Liver (tissue), 9 donors: ENCODE measurements around the gene MPP7. TPM values are rescaled to one million over a fixed set of nuclear protein-coding genes. Genes with fewer than 3 reads are reported as not detected.

Experiments
- DNase-seq: peaks from one replicate; pipeline ENCODE4 v3.0.0-alpha.2; 2017; ENCODE audit warnings: low spot score
- H3K27ac ChIP-seq, 2 donors: one replicate each; pipeline ENCODE4 v1.7.0; 2013; ENCODE audit warnings: inconsistent platforms in 2 of 2, low read length in 2 of 2, control low read depth in 1 of 2, low read depth in 1 of 2, mild to moderate bottlenecking in 1 of 2
- H3K27me3 ChIP-seq, 4 donors: one replicate each; pipeline versions ENCODE4 v1.6.1 to v1.7.0; 2013; ENCODE audit warnings: low read length in 3 of 4, inconsistent platforms in 1 of 4, mild to moderate bottlenecking in 1 of 4, moderate library complexity in 1 of 4; ENCODE audit not compliant: control insufficient read depth in 4 of 4, insufficient read depth in 4 of 4
- H3K36me3 ChIP-seq, 4 donors: one replicate each; pipeline versions ENCODE4 v1.6.1 to v1.7.0; 2013; ENCODE audit warnings: low read length in 3 of 4, mild to moderate bottlenecking in 3 of 4, low read depth in 1 of 4, moderate library complexity in 1 of 4; ENCODE audit not compliant: control insufficient read depth in 4 of 4, insufficient read depth in 3 of 4
- H3K4me1 ChIP-seq, 4 donors: one replicate each; pipeline versions ENCODE4 v1.6.1 to v1.7.0; 2013; ENCODE audit warnings: low read length in 3 of 4, mild to moderate bottlenecking in 3 of 4, moderate library complexity in 1 of 4; ENCODE audit not compliant: control insufficient read depth in 4 of 4, insufficient read depth in 4 of 4
- H3K4me3 ChIP-seq, 3 donors: one replicate each; pipeline versions ENCODE4 v1.6.1 to v1.7.0; 2013; ENCODE audit warnings: low read length in 3 of 3, control low read depth in 1 of 3, low read depth in 1 of 3, mild to moderate bottlenecking in 1 of 3
- H3K9ac ChIP-seq, 2 donors: one replicate each; pipeline ENCODE4 v1.7.0; 2013; ENCODE audit warnings: low read length in 2 of 2, mild to moderate bottlenecking in 2 of 2, moderate library complexity in 2 of 2, control low read depth in 1 of 2, low read depth in 1 of 2
- H3K9me3 ChIP-seq, 4 donors: one replicate each; pipeline versions ENCODE4 v1.6.1 to v1.7.0; 2013; ENCODE audit warnings: low read length in 3 of 4; ENCODE audit not compliant: control insufficient read depth in 4 of 4
- ATF3 ChIP-seq: IDR thresholded peaks from 2 replicates; pipeline ENCODE4 v1.6.1; 2016; ENCODE audit warnings: antibody characterized with exemption
- CTCF ChIP-seq: fragments of 150-350 bp; IDR thresholded peaks from 2 replicates; pipeline ENCODE4 v1.5.1; 2017; ENCODE audit warnings: improper control_type of control experiment, low read depth, low read length; ENCODE audit not compliant: missing input control
- EGR1 ChIP-seq, 2 donors: IDR thresholded peaks; 2 replicates each; pipeline ENCODE4 v1.6.1; 2016 to 2018; ENCODE audit warnings: antibody characterized with exemption in 2 of 2, low read depth in 2 of 2
- FOXA1 ChIP-seq: IDR thresholded peaks from 2 replicates; pipeline ENCODE4 v1.6.1; 2016; ENCODE audit warnings: antibody characterized with exemption
- GABPA ChIP-seq, 2 donors: IDR thresholded peaks in 1 of 2; conservative IDR thresholded peaks in 1 of 2; 2 replicates each; pipeline ENCODE4 v1.6.1; 2016; ENCODE audit warnings: antibody characterized with exemption in 2 of 2, mild to moderate bottlenecking in 1 of 2, moderate library complexity in 1 of 2
- HNF4A ChIP-seq, 2 donors: conservative IDR thresholded peaks; 2 replicates each; pipeline ENCODE4 v1.6.1; 2016; ENCODE audit warnings: antibody characterized with exemption in 2 of 2, mild to moderate bottlenecking in 2 of 2
- HNF4G ChIP-seq: IDR thresholded peaks from 2 replicates; pipeline ENCODE4 v1.6.1; 2016; ENCODE audit warnings: antibody characterized with exemption
- JUND ChIP-seq, 2 donors: IDR thresholded peaks; 2 replicates each; pipeline ENCODE4 v1.6.1; 2016; ENCODE audit warnings: antibody characterized with exemption in 2 of 2
- MAX ChIP-seq: IDR thresholded peaks from 2 replicates; pipeline ENCODE4 v1.6.1; 2016; ENCODE audit warnings: antibody characterized with exemption
- NR2F2 ChIP-seq: IDR thresholded peaks from 2 replicates; pipeline ENCODE4 v1.6.1; 2016; ENCODE audit warnings: antibody characterized with exemption
- RAD21 ChIP-seq, 2 donors: IDR thresholded peaks; 2 replicates each; pipeline ENCODE4 v1.6.1; 2016; ENCODE audit warnings: antibody characterized with exemption in 2 of 2, mild to moderate bottlenecking in 2 of 2
- REST ChIP-seq: IDR thresholded peaks from 2 replicates; pipeline ENCODE4 v1.6.1; 2016; ENCODE audit warnings: antibody characterized with exemption, mild to moderate bottlenecking
- RXRA ChIP-seq, 2 donors: IDR thresholded peaks; 2 replicates each; pipeline ENCODE4 v1.6.1; 2017 to 2018; ENCODE audit warnings: antibody characterized with exemption in 2 of 2, mild to moderate bottlenecking in 1 of 2
- SP1 ChIP-seq: IDR thresholded peaks from 2 replicates; pipeline ENCODE4 v1.6.1; 2018; ENCODE audit warnings: antibody characterized with exemption, mild to moderate bottlenecking
- TAF1 ChIP-seq: conservative IDR thresholded peaks from 2 replicates; pipeline ENCODE4 v1.6.1; 2016; ENCODE audit warnings: antibody characterized with exemption, mild to moderate bottlenecking
- YY1 ChIP-seq: IDR thresholded peaks from 2 replicates; pipeline ENCODE4 v1.6.1; 2016; ENCODE audit warnings: antibody characterized with exemption, mild to moderate bottlenecking
- ZBTB33 ChIP-seq: IDR thresholded peaks from 2 replicates; pipeline ENCODE4 v1.6.1; 2016; ENCODE audit warnings: antibody characterized with exemption
- WGBS: extraction: QIAGEN DNeasy Blood & Tissue Kit; methylation state at CpG from one replicate; pipeline ENCODE4 v1.1.7; 2013; 5-methylcytosine and 5-hydroxymethylcytosine counted together
- polyA plus RNA-seq, 2 donors: library from polyadenylated mRNA; stranded (reverse) in 1 of 2; unstranded in 1 of 2; fragments of 200-250 nt in 1 of 2; fragments of >200 nt in 1 of 2; fragmentation: Nextera tagmentation in 1 of 2; extraction: Ambion mirVana in 1 of 2; gene quantifications; one replicate each; pipeline versions ENCODE4 v1.2.1 to v1.2.3, GENCODE V29; 2013 to 2015
- total RNA-seq, 2 donors: library from RNA; depleted of rRNA; stranded (reverse); fragments of >200 nt; gene quantifications; one replicate each; pipeline ENCODE4 v1.2.3, GENCODE V29; 2014
- donor health status: healthy.
- donor health status: healthy.
- donor health status: healthy.
- donor health status: healthy.
- donor health status: healthy.

The MPP7 gene
- total and polyA plus RNA-seq, 4 donors, result 0.69 to 3.8 (median 2.5) TPM

- no peak overlapping the region for H3K27ac ChIP-seq
- no peak for DNase-seq
- no peaks in the 10 kb centered on the region for H3K4me1 ChIP-seq
- peaks cover 0 to 2% (median 0%) of the 10 kb centered on the region in 4 donors for H3K27me3 ChIP-seq
- 79% methylated on average over 6 of the region's 6 CpGs for WGBS
- H3K4me3 ChIP-seq, result no peak overlapping the region
- TF ChIP-seq ZBTB33 (no peak), HNF4A (conservative IDR thresholded peaks at IDR 0.05) (no peak), REST (no peak), SP1 (no peak), GABPA (IDR thresholded peaks at IDR 0.05 in 1 of 2, conservative IDR thresholded peaks at IDR 0.05 in 1 of 2) (no peak), YY1 (no peak), EGR1 (IDR thresholded peaks at IDR 0.05; ENCODE audit: low read depth in 2 of 2) (no peak), MAX (no peak), RAD21 (IDR thresholded peaks at IDR 0.05) (no peak), FOXA1 (no peak), NR2F2 (no peak), ATF3 (no peak), RXRA (IDR thresholded peaks at IDR 0.05) (no peak), CTCF (no peak)
- no peaks in the 10 kb centered on the region for H3K36me3 ChIP-seq
- no peaks in the 10 kb centered on the region for H3K9me3 ChIP-seq
- H3K9ac ChIP-seq, result no peak overlapping the region
These were observed 9.7 kb upstream of the MPP7 start for GRCh38 chr10:28312572-28312971.

GRCh38 chr10:28311104-28311503, 8.2 kb upstream of the MPP7 start:
- 56% methylated on average over 3 of the region's 3 CpGs for WGBS
- Histone ChIP-seq H3K4me1 (no peaks in the 10 kb centered on the region), H3K27me3 (no peaks in the 10 kb centered on the region), H3K4me3 (no peak overlapping the region), H3K9ac (no peak overlapping the region), H3K27ac (no peak overlapping the region), H3K36me3 (no peaks in the 10 kb centered on the region), H3K9me3 (no peaks in the 10 kb centered on the region)
- TF ChIP-seq GABPA (IDR thresholded peaks at IDR 0.05 in 1 of 2, conservative IDR thresholded peaks at IDR 0.05 in 1 of 2), result no peak
- TF ChIP-seq JUND (IDR thresholded peaks at IDR 0.05), result no peak
- TF ChIP-seq RAD21 (IDR thresholded peaks at IDR 0.05), result no peak
- no peak for TF ChIP-seq EGR1 (IDR thresholded peaks at IDR 0.05; ENCODE audit: low read depth in 2 of 2)
- no peak for TF ChIP-seq RXRA (IDR thresholded peaks at IDR 0.05)
- no peak for TF ChIP-seq ATF3
- TF ChIP-seq ZBTB33, result no peak
- no peak for TF ChIP-seq TAF1
- TF ChIP-seq HNF4G, result no peak
- no peak for TF ChIP-seq HNF4A (conservative IDR thresholded peaks at IDR 0.05)
- TF ChIP-seq CTCF, result no peak
- TF ChIP-seq FOXA1, result no peak
- no peak for TF ChIP-seq NR2F2
- TF ChIP-seq SP1, result no peak
- no peak for TF ChIP-seq YY1
- no peak for DNase-seq
